Neural crest cell (in vitro differentiated cells): Measurements from ENCODE around the gene SLA2. TPM values are rescaled to one million over a fixed set of nuclear protein-coding genes. Genes with fewer than 3 reads are reported as not detected.
A peak's percentile ranks its signal among the peaks of the same experiment; 100 is the strongest.

Experiments
- DNase-seq: peaks from one replicate; pipeline ENCODE4 v3.0.0; 2021; ENCODE audit warnings: low read depth, mixed read lengths, low spot score
- H3K27ac Mint-ChIP-seq: one replicate; pipeline ENCODE4 v1.8.0; 2021; ENCODE audit warnings: mild to moderate bottlenecking, mixed read lengths; ENCODE audit not compliant: unreplicated experiment
- H3K27me3 Mint-ChIP-seq: 2 replicates; pipeline ENCODE4 v1.8.0; 2021; ENCODE audit warnings: low read depth, mild to moderate bottlenecking, mixed read lengths
- H3K36me3 Mint-ChIP-seq: 2 replicates; pipeline ENCODE4 v1.8.0; 2021; ENCODE audit warnings: low read depth, mild to moderate bottlenecking, mixed read lengths
- H3K4me1 Mint-ChIP-seq: 2 replicates; pipeline ENCODE4 v1.8.0; 2021; ENCODE audit warnings: mixed read lengths
- H3K4me3 Mint-ChIP-seq: one replicate; pipeline ENCODE4 v1.8.0; 2021; ENCODE audit warnings: mild to moderate bottlenecking, mixed read lengths
- H3K9me3 Mint-ChIP-seq: 2 replicates; pipeline ENCODE4 v1.8.0; 2021; ENCODE audit warnings: mixed read lengths
- CTCF ChIP-seq: fragments of 200-600 bp; sonication (generic); conservative IDR thresholded peaks from 2 replicates; pipeline ENCODE4 v1.5.0; 2021; ENCODE audit warnings: antibody characterized with exemption, mild to moderate bottlenecking
- total RNA-seq: library from RNA; stranded (reverse); gene quantifications from 2 replicates; pipeline ENCODE4 v1.2.1, GENCODE V29; 2021

SLA2 gene
- total RNA-seq, 1 donor from 2014 or later: 0.16 TPM

- peaks cover 5% of the 10 kb centered on the region for H3K36me3 Mint-ChIP-seq
- peaks cover 5% of the 10 kb centered on the region for H3K9me3 Mint-ChIP-seq
- H3K4me1 Mint-ChIP-seq: no peaks in the 10 kb centered on the region
- peak overlapping the region; percentile 86 for H3K27ac Mint-ChIP-seq
- no peaks in the 10 kb centered on the region for H3K27me3 Mint-ChIP-seq
- TF ChIP-seq CTCF: no peak
- DNase-seq: no peak
- no peak overlapping the region for H3K4me3 Mint-ChIP-seq
Observed at GRCh38 chr20:36562724-36563123, 83.3 kb downstream of the SLA2 start.

Other genes starting within 250 kb of the SLA2 start
- gene MYL9, start 104.7 kb downstream of the SLA2 start, total RNA-seq: 19.7 and 19.8 TPM in 2 replicates
- 73.8 and 76.4 TPM in 2 replicates for gene TGIF2, start 72.6 kb downstream of the SLA2 start, total RNA-seq
- gene RAB5IF, start 40.4 kb downstream of the SLA2 start, total RNA-seq: 76.2 and 78.1 TPM in 2 replicates
- 34.9 and 37.3 TPM in 2 replicates for gene NDRG3, start 99.9 kb upstream of the SLA2 start, total RNA-seq
- gene DSN1, start 127.6 kb upstream of the SLA2 start, total RNA-seq: 29.1 and 30.6 TPM in 2 replicates
- gene TLDC2, start 229.9 kb upstream of the SLA2 start, total RNA-seq: not detected in 2 replicates